C1 segment of cervical spinal cord (tissue), 14 donors: Measurements from ENCODE around the gene MTCH2.
"Not testable (repeated sequence)": the region's sequence is repeated elsewhere in the genome, so short reads cannot be mapped to it uniquely, and the experiment has no call there.

ENCODE experiments used
- DNase-seq, 14 donors: peaks; one replicate each; lab custom pipeline; 2025; lab: John Stamatoyannopoulos, UW

The MTCH2 gene

GRCh38 chr11:47636331-47636730, 6.0 kb downstream of the MTCH2 start:
- not testable (repeated sequence) for DNase-seq

DNA sequence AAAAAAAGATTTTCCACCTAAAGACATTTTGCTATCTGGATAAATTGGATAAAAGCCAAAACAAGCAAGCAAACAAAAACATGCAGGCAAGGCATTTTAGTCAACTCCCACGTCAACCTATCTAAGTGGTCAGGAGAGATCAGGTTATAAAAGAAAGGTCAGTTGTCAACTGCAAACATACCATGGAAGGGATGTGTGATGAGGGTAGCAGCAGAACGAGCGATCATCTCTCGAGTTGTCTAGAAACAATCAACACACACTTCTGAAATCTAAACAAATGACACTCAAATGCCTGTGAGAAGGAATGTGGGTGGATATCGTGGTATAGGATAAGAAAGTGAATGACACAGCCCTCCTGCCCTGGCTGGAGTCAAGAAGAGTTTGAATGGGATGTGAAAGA, 10.9 kb downstream of the MTCH2 start:
- DNase-seq, result no peak

GRCh38 chr11:47628026-47628425, 14.3 kb downstream of the MTCH2 start:
- no peak for DNase-seq

GRCh38 chr11:47626234-47626633, 16.1 kb downstream of the MTCH2 start:
- no peak for DNase-seq

- no peak for DNase-seq
Observed at GRCh38 chr11:47620836-47621378, 21.5 kb downstream of the MTCH2 start.

DNA sequence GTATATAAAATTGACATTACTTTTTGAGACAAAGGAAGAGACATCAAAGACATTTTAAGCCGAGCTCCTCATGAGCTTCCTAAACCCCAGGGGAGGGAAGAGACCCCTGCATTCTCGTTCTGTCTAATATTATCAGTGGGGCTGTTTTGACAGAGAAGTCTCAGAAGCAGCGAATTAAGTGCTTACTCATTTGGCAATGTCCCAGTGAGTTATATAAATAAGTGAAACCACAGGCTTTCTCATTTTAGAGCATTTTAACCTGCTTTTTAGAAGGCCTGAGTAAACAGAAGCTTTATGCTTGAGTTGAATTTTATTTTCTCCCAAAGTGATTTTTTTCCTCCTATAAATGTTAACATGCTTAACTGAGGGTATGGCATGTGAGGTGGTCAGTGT, 24.9 kb downstream of the MTCH2 start:
- no peak for DNase-seq

DNA sequence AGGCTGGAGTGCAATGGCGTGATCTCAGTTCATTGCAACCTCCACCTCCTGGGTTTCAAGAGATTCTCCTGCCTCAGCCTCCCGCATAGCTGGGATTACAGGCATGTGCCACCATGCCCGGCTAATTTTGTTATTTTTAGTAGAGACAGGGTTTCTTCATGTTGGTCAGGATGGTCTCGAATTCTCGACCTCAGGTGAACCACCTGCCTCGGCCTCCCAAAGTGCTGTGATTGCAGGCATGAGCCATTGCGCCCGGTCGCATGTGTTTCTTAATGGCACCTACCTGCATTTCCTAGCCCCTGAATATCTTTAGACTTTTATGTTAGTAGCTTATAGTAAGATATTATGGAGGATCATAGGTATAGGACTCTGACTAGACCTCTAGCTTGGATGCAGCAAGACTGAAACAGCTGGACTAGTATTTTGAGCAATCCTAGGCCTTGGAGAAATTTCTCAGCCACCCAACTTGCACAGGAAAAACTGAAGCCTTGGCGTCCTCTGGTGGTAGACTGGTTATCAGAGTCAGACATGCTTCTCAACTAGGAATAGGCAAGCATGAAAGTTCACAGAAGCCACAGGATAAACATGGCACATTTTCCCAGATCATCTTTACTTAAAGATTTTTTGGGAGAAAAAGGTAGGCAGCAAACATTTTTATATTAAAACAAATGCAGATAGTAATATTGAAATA, 25.5 kb downstream of the MTCH2 start:
- peak in 3 of 14 donors; percentile 10 to 58 (median 28) for DNase-seq

GRCh38 chr11:47615249-47615648, 27.1 kb downstream of the MTCH2 start:
- no peak for DNase-seq

- peak in 2 of 14 donors; percentile 20 to 42 for DNase-seq
Observed at GRCh38 chr11:47611348-47611794, 31.0 kb downstream of the MTCH2 start.

DNA sequence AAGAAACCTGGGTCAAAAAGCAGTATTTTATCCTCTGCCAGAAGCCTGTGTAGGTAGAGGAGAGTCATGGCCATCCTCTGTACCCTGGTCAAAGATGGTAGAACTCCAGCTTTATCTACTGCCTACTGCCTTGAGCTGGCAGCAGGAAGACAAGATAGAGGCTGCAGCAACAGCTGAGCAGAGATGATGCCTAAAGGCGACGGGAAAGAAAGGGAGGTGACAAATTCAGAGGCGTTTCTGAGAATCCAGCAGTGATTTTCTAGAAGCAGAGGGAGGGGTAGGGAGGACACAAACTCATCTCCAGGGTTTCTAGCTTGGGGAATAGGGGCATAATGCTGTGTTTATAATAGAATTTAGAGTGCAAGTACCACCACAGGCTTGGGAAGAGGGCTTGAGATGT, 32.7 kb downstream of the MTCH2 start:
- no peak for DNase-seq

DNA sequence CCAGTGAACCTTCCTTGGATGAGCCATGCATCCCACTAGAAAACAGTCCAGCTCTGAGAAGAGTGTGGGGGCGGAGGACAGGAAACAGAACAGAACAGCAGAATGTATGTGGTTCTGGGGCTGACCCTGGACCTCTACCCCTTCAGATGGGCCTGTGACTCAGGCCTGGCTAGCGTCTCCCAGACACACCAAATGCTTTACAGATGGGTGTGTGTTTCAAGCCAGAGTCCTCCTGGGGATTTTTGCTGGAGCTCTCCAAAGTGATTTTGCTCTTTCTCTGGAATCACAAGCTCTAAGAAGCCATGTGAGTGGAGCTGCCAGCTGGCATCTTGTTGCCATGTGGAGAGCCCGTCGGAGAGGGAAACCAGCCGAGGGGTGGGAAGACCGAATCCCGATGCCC, 35.0 kb downstream of the MTCH2 start:
- peak in 1 of 14 donors; percentile 37 for DNase-seq

DNA sequence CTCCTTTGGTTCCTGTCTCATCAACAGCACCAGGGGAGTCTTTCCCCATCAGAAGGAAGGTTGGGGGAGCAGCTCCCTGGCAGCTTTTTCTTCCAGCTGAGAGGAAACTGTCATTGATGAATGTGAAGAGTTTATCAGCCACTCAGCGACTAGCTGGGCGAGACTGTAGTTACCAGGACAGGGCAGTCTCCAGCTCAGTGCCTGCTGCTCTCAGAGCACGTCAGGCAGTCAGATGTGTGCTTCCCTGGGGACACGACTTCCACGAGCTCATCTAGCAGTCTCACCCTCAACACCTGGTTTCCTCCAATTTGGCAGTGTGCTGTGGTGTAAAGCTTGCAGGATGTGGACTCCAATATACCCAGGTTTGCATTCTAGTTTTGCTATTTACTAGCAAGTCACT, 35.6 kb downstream of the MTCH2 start:
- DNase-seq, result no peak

DNA sequence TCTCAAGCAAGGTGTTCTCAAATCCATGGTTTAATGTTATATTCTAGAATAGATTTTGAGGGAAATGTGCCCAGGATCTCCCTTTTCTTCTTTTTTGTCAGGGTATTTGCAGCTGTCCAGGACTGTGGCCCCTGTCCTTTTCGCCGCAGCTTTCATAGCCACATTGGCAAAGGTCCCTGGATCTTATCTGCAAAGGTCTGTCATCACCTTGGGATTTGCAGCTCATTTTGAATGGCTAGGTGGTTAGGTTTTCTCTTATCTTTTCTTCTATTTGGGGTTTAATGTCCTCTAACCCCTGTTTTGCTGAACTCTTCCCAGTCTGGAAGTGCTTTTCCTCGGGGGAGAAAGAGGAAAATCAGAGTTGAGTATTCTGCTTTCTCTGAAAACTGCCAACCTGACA, 36.4 kb downstream of the MTCH2 start:
- DNase-seq, result no peak

- DNase-seq, result no peak
Observed at GRCh38 chr11:47603295-47603694, 39.1 kb downstream of the MTCH2 start.

- DNase-seq, result peak in 1 of 14 donors; percentile 51
Observed at GRCh38 chr11:47599902-47600301, 42.5 kb downstream of the MTCH2 start.

GRCh38 chr11:47595967-47596366, 46.4 kb downstream of the MTCH2 start:
- DNase-seq, result no peak

DNA sequence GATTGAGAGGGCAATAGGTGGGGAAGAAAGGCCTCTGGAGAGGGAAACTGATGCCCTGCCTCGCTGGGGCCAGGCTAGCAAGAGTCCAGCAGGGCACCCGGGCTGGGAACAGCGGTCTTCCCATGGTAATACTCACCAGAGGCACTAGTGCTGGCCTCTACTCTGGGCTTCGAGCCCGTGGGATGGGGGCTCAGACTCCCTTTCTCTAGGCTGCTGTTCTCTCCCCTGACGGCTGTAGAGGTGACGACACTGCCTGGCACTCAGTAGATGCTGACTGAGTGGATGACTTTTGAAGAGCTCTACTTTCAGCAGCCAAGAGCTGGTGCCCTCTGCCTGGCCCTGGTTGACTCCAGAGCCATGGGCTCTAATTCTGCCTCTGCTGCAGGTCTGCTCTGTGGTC, 47.3 kb downstream of the MTCH2 start:
- peak in 7 of 14 donors; percentile 23 to 70 (median 36) for DNase-seq

DNA sequence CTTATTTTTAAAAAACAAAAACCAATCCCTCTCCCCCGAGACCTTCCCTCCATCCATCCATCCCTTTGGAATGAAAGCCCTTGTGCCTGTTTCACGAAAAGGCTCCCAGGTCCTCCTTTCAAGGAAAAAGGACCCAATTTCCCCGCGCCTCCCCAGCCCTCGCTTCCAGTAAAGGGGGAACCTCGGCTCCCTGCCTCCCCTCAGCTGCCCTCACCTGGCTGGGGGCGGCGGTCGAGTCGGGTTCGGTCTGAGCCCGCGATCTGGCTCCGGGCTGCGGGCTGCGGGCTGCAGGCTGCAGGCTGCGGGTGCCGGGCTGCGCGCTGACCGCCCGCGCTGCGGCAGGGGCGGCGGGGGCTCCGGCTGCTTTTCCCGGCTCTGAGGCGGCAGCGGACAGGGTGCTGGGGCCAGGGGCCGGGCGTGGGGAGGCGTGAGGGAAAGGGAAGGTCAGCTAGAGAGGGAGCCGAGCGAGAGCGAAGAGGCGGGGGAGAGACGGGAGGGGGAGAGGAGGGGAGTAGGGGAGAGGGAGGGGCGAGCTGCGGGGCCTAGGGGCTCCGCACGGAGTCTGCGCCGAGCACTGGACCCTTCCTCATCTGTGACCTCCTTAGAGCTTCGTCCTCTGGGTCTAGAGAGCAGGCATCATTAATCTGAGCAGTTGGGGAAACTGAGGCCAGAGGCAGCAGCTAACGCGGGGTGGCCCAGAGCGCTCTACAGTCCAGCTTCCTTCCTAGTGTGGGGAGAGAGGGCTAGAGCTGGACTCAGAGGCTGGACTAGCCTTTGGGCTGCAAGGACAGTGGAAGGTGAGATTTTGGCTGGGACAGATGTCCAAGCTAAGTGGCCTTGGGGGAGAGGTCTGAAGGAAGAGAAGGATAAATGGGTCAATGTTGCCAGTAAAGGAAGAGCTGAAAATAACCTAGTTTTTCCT, 48.2 kb downstream of the MTCH2 start, which contains the start of gene C1QTNF4:
C1QTNF4 (minus strand) TSS at position 478 of the 922 bp plus-strand sequence. CDS start 3,601 bp downstream, outside the sequence.
- DNase-seq, result peak in 2 of 14 donors; percentile 29 to 35

GRCh38 chr11:47593492-47593933, 48.8 kb downstream of the MTCH2 start:
- peak in 1 of 14 donors; percentile 32 for DNase-seq

DNA sequence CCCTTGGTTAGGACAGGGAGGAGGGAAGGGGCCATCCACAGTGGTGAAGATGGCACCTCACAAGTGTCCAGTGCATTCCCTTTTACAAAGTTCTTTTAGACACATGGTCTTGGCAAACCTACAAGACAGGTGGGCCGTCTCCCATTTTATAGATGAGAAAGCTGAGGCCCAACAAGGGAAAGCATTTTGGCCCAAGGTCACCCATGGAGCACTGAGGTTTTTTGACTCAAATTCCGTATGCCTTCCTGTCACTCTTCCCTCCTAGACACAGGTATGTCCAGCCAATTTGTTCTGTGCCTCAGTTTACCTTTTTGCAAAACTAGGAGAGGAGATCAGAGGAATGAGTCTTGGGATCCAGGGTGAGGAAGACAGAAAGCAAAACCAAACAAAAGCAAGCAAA, 49.4 kb downstream of the MTCH2 start:
- DNase-seq, result no peak

GRCh38 chr11:47592251-47592650, 50.1 kb downstream of the MTCH2 start:
- no peak for DNase-seq

- no peak for DNase-seq
Observed at GRCh38 chr11:47591764-47592163, 50.6 kb downstream of the MTCH2 start.
